ENCODE results near the gene ECHS1.
A peak's percentile ranks its signal among the peaks of the same experiment; 100 is the strongest.
"Not testable (repeated sequence)": the region's sequence is repeated elsewhere in the genome, so short reads cannot be mapped to it uniquely, and the experiment has no call there.

ECHS1 gene

DNA sequence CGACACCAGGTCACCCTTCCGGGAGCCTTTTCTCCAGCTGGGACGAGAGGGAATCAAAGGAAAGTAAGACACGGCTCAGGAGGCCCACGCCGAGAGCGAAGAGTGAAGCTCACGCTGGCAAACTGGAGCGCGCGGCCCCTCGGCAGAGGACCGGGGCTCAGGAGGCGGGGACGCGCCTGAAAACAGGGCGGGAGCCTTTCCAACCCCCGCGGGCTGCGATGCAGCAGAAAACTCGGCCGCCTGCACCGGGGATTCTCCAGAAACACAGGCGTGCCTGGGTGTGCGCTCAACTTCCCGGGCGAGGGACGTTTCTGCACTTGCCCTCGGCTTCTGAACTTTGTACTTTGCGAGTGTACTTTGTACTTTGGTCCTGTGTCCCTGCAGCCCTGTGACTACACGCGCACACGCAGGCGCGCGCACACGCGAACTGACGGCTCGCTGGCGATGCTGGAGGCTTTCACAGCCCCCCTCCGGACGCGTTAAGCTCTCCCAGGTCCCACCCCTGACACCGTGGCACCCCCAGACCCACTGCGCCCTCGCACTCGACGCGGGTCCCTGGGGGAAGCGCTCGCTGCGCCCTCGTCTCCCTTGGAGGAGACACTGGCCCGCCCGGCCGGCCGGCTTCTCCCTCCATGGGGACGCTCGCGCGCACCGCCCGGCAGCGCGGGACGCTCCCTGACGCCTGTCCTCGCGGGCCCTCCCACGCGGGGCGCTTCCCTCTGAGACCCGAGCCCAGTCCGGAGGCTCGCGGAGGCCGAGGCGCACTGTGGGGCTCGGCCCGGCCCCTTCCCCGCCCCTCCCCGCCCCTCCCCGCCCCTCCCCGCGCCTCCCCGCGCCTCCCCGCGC, 5.3 kb upstream of the ECHS1 start:
- DNase-seq (ENCODE audit: low read depth in 2 of 2), result peak in 1 of 2 experiments; percentile 11

DNA sequence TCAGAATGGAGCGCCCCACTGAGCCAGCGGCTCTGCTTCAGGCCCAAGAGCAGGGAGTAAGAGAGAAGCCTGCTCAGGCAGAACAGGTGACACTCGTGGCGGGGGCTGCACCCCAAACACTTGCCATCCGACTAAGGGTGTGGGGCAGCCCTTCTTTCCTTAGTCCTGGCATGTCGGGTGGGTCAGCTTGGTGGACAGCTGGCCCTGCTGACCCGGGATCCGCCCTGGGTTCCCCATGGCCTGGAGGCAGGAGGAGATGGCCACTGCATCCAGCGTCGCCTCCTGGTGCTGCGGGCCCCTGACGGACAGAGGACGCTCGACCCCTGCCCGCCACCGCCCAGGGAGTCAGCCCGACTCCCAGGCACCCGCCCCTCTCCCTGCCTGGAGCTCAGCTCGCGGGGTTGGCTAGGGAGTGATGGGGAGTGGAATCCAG, 4.7 kb upstream of the ECHS1 start:
- no peak for DNase-seq (ENCODE audit: low read depth in 2 of 2)

DNA sequence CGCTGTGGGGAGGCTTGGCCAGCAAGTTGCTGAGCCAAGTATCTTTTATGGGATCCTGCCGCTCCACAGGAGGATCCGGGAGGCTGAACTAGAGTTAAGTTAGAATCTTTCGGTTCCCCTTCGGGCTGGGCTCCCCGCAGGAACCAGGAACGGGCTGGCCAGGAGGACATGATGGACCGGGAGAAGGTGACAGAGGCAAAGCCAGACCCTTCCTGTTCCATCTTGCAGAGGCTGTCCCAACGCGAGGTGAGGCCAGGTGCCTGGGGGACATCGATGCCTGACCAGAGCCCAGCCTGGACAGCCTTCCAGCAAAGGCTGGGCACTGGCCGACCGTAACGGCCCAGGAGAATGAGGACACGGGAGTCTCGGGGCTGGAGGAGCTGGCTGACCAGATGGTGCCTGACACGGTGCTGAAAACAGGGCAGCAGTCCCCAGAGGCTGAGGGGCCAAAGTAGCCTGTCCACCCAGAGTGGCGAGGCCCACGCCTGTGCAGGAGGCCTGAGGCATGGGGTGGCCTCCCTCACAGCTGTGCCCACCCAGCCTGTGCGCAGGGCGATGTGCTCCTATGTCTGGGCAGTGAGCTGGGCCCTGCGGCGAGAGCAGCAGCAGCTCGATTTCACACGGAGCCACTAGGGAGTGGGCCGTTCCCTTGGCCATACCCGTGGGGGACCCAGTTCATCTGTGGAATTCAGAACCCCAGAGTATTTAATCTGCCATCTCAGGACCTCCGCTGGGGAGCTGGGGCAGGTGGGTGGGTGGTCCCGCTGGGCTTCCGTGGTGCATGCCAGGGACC, 4.1 kb upstream of the ECHS1 start:
- no peak for DNase-seq (ENCODE audit: low read depth in 2 of 2)

DNA sequence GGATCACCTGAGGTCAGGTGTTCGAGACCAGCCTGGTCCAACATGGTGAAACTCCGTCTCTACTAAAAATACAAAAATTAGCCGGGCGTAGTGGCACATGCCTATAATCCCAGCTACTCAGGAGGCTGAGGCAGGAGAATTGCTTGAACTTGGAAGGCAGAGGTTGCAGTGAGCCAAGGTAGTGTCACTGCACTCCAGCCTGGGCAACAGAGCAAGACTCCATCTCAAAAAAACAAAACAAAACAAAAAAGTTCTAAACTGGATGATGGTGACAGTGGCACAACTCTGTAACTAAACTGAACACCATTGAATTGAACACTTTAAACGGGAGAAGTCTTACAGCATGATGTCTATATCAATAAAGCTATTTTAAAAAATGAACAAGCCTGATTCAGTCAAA, 3.0 kb upstream of the ECHS1 start:
- not testable (repeated sequence) for DNase-seq (ENCODE audit: low read depth in 2 of 2)

DNA sequence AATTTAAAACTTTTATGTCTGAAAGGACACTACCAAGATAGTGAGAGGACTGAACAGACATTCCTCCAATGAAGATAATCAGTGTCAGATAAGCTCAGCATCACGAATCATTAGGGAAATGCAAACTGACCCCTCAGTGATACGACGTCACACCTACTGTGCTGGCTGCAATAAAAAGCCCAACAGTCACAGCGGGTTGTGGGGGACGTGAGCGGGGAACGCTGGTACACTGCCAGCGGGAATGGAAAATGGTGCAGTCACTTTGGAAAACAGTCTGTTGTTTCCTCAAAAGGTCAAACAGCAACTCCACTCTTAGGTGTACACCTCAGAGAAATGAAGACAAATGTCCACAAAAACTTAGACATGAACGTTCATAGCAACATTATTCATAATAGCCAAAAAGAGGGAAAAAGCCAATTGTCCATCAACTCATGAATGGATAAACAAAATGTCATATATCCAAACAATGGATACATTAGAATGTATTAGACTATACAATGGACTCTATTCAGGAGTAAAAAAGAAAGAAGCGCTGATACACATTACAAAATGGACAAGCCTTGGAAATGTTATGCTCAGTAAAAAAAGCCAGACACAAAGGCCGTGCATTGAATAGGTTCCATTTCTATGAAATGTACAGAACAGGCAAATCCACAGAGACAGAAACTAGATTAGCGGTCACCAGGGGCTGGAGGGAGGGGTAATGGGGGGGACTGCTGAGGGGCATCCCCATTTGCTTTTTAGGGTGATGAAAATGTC, 2.4 kb upstream of the ECHS1 start:
- no peak for DNase-seq (ENCODE audit: low read depth in 2 of 2)

DNA sequence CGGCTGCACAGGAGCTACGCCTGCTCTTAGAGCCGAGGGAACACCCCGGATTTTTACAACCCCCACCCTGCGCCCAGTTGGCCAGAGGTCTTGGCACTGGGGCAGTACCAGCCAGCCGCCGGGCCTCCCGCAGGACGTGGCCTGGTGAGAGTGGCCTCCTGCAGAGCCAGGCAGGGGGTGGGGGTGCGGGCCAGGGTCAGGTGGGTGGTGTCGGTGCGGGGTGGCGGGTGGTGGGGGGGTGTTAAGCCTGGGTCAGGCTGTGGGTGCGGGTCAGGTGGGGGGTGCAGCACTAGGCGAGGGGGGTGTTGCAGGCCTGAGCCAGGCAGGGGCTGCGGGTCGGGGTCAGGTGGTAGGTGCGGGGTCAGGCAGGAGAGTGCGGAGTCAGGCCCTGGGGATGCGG, 647 bp downstream of the ECHS1 start:
- no peak for DNase-seq (ENCODE audit: low read depth in 2 of 2)

DNA sequence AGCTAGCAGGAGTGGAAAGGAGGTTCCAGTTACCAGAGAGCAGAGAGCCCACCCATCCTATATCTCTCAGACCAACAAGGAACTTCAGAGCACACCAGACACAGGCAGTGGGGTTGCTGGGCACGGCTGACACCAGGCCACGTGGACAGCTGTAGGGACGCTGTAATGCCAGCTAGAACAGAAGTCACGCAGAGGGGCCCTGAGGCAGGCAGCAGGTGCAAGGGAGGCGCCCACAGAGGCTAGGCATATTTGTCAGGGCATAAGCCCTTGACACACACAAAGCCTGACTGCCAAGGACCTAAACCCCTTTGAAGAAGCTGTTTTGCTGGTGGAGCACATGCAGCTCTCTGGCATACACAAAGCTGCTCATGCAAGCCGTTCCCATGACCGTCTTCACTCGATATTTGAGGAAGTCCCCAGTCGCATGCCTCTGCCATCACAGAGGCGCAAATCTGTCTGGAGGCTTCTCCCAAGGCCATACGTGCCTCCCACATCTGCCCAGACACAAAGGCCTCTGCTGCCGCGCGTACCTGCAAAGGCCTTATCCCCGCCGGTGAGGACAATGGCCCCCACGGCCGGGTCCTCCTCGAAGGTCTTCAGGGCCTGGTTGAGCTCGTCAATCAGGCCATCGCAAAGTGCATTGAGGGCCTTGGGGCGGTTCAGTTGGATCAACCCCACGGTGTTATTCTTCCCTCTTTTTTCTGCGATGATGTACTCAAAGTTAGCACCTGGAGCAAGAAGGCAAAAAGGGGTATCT, 2.9 kb downstream of the ECHS1 start:
- DNase-seq (ENCODE audit: low read depth in 2 of 2), result no peak

DNA sequence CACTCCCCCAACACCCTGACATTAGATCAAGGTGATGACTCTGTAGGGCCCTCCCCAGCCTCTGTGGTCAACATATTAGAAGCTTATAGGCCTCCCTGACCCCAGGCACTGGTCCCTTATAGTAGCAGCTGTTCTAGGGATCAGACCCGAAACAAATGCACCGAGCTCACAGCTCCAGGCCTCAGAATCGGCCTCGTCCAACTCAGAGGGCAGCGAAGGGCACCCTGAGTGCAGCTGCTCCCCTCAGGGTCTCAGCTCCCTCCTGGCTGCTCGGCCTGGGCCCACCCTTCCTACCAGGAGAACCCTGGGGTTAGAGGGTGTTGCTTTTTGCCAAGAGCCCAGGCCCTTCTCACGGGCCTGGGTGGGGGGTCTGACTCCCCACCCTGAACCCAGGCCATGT, 5.0 kb downstream of the ECHS1 start:
- no peak for DNase-seq (ENCODE audit: low read depth in 2 of 2)

DNA sequence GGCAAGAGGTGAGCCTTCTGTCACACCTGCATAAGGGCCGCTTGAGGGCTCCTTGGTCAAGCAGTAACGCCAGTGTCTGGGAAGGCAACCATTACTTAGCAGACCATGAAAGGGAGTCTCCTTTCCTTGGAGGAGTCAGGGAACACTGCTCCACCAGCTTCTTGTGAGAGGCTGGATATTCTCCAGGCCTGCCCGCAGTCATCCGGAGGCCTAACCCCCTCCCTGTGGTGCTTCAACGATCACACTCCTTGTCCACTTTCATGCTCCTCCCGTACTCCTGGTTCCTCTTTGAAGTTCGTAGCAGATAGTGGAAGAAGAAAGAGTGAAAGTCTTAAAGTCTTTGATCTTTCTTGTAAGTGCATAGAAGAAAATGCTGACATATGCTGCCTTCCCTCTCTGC, 5.7 kb downstream of the ECHS1 start:
- not testable (repeated sequence) for DNase-seq (ENCODE audit: low read depth in 2 of 2)

DNA sequence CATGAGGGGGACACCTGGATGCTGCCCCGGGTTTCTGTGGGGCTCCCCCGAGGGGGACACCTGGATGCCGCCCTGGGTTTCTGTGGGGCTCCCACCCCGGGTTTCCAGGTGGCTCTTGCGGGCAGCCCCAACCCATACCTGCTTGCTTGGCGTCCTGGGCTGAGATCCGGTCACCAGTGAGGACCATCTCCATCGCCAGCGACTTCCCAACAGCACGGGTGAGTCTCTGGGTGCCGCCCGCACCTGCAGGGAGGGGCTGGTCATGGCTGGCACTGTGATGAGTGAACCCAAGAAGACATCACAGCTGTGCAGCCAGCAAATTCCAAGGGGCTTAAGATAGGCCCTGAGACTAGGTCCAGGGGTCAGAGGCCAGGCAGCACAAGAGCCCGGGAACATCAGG, 6.4 kb downstream of the ECHS1 start:
- DNase-seq (ENCODE audit: low read depth in 2 of 2), result no peak

DNA sequence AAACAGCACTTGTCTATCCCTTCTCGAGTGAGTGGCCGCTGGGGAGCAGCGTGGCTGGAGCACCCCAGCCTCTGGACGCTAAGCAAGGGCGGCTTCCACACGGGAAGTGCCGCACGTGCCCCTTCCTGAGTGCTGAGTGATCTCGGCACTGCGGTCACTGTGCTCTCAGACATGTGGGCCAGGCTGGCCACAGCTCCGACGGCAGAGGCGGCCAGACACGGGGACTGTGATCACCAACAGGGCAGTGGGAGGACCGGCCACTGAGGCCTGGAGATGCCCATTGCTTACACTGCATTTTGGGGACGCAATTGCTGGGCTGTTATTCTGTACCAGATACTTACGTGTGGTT, 7.0 kb downstream of the ECHS1 start:
- no peak for DNase-seq (ENCODE audit: low read depth in 2 of 2)

DNA sequence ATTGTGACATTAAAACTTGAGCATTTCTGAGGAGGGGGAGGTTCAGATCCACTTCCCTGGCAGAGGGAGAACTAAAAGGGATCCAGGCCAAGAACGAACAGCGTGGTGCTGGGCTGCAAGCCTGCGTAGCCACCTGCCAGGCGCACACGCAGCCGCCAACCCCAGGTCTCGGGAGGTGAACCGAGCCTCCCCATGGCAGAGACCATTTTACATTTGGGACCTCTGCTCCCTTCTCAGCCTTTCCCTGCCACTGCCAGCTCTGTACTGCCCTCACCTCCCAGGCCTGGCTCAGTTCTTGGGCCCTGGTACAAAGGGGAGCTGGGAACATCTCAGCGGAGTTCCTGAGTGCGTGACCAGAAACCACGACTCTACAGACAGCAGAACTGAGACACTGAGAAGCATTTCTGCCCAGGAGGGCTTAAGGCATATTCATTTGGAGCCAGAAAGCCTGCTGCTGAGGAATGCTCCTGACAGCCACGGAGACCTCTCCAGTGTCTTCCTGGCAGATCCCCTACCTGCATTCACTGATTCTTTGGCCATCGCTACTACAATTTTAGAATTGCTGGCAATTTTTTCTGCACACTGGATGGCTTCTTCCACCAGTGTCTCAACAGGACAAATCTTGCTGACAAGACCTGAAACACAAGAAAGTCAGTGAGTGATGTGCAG, 7.6 kb downstream of the ECHS1 start:
- no peak for DNase-seq (ENCODE audit: low read depth in 2 of 2)

DNA sequence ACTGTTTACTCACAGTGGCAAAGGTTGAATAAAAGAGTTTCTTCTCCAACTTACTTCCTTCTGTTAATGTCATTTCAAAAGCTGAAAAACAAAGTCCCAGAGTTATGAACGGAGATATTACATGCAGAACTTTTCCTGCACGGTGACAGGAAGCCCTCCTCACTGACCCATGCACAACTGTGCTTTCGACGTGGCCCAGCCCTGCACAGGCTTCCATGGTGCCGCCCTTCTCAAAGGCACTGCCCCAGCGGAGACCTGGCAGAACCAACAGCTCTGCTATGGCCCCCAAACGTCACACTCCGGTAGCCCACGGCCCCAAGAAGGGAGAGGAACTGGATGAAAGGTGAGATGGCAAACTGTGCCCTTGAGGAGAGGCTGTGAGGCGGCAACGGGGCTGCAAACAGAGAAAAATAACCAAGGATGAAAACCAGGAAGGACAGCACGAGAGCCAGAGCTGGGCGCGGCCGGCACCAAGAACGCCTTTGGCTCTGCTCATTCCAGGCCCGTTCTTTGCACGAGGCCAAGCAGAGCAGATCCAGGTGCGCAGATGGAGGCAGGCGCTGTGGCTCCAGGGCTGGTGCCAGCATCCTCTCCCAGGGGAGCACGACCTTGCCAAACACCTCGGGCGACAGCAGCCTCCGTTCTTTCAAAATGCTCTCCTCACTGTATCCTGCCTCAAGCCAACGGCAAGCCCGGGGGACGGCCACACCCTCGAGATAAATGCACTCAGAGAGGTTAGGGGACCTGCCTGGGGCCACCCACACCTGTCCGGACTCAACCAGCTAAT, 8.3 kb downstream of the ECHS1 start:
- no peak for DNase-seq (ENCODE audit: low read depth in 2 of 2)

DNA sequence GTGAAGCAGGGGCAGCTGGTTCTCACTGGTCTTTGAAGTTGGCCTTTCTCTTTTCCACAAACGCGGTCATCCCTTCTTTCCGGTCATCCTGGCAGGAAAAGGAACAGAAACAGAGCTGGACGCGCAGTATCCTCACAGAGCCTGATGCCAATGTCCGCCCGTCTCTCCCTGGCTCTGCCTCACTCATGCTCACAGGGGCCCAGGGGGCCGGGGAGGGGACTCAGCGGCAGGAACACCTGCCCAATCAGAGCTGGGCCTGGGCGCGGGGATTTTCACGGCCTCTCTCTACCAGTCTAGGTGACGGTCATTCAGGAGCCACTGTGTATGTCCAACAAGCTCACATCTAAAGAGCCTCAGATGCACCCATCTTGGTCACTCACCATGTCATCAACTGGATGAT, 10.3 kb downstream of the ECHS1 start:
- no peak for DNase-seq (ENCODE audit: low read depth in 2 of 2)

DNA sequence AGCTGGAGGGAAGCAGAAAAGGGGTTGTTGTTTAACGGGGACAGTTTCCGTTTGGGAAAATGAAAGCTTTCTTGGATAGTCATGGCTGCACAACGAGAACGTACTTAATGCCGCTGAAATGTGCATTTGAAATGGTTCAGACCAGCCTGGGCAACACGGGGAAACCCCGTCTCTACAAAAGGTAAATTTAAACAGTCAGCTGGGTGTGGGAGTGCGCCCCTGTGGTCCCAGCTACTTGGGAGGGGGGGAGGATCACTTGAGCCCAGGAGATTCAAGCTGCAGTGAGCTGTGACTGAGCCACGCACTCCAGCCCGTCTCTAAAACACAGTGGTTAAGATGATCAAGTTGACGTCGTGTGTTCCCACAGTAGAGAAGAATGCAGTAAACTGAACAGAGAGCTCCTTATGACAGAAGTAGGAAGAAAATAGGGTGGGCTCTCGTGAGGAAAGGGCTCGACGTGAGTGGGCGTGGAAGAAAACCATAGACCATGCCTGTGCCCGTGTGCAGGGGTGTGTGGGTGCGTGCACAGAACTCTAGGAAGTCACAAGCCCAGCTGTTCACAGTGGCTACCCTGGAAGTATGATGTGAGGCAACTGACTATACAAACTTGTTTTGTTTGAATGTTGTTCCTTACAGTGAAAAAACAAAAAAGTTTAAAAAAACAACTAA, 11.2 kb downstream of the ECHS1 start:
- no peak for DNase-seq (ENCODE audit: low read depth in 2 of 2)

DNA sequence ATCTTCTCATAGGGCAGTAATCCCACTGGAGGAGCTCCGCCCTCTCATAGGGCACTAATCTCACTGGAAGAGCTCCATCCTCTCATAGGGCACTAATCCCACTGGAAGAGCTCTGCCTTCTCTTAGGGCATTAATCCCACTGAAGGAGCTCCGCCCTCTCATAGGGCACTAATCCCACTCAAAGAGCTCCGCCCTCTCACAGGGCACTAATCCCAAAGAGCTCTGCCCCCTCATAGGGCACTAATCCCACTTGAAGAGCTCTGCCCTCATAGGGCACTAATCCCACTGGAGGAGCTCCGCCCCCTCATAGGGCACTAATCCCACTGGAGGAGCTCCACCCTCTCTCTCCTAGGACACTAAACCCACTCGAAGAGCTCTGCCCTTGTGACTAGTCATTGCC, 11.9 kb downstream of the ECHS1 start:
- DNase-seq (ENCODE audit: low read depth in 2 of 2), result no peak

DNA sequence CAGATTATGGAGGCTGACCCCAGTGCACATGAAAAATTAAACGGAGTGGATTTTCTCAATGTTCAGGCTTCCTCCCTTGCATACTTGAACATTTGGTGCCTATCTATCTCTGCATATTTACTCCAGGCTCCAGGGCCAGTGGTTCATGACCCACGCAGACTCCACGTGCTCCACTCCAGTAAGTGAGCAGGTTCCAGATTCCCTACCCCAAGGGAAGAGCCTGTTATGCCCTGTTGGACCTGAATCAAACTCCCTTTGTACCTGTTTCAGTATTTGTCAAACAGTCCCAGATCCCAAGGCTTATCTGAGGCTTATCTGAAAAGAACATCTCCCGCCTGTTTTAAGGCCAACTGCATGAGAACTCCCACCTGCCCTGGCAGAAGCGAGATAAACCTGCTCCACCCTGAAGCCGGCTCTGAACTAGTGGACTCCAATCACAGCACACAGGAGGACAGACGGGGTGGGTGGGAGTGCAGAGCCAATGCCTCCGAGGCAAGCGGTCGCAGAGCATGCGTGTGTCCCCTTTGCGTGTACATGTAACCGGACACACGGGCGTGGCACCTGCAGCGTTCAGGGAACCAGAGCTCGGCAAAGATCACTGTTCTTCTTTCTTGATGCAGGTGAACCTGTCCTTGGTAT, 13.1 kb downstream of the ECHS1 start:
- DNase-seq (ENCODE audit: low read depth in 2 of 2), result no peak

DNA sequence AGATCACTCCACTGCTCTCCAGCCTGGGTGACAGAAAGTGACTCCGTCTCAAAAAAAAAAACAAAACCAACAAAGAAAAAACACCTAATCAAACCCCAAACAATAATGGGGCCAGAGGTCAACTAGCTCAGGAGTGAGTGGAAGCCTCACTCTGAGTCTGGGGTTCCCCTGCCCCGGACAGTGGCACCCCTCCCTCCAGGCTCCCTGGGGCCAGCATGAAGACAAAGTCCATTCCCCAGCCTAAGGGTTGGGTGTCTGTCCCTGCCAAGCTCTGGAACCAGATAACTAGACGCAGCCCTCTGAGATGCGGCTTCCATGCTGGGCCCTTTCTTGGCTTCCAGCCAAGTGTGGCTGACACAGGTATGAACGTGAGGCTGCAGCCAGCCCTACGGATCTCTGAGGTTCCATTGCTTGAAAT, 13.6 kb downstream of the ECHS1 start:
- DNase-seq (ENCODE audit: low read depth in 2 of 2), result no peak

DNA sequence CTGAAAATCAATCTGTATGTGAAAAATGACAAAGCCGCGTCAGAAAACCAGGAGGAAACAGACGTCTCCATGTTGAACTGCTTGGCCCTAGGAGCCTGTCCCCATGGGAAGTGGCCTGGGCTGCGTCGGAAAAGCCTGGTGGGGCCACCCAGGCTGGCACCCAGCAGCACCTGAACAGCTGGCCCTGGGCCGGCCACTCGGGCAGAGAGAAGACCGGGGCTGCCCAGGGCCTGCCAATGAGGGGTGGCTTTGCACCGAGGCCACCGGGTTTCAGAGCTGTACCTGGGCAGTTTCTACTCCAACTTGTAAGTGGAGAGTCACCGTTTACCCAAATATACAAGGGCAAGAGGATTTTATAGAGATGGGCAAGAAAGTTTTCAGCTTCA, 14.2 kb downstream of the ECHS1 start:
- DNase-seq (ENCODE audit: low read depth in 2 of 2), result no peak

Measured in fibroblast of skin of left quadriceps (primary cell).